ENCODE data around the gene THSD4. TPM values are rescaled to one million over a fixed set of nuclear protein-coding genes. Genes with fewer than 3 reads are reported as not detected.
A peak's percentile ranks its signal among the peaks of the same experiment; 100 is the strongest.

Gene THSD4
- total and polyA plus RNA-seq, 2 of the 8 experiments (the other 6 are each of a cell fraction or from before 2014, with no cell fraction given) = 2.5 to 6.2 TPM

GRCh38 chr15:71610728-71611552, 495.7 kb downstream of the THSD4 start:
- WGBS, 2 experiments (ENCODE audit: extremely low coverage in 1 of 2, insufficient coverage in 1 of 2, insufficient read length in 1 of 2, insufficient replicate concordance in 2 of 2, low coverage in 1 of 2, low lambda C conversion rate in 2 of 2, missing lambda C conversion rate in 1 of 2) = 77% methylated on average over 6 of the region's 6 CpGs; no CpG with 5 or more reads in 1 of the 2 experiments
- Histone ChIP-seq H3K18ac (ENCODE audit: extremely low read depth, low read length) (peak overlapping the region; percentile 72), H4K91ac (replicated peaks; ENCODE audit: insufficient read length, low read length) (peak overlapping the region; percentile 67), H3K36me3 (ENCODE audit: control insufficient read depth in 2 of 4, insufficient read depth in 4 of 4, low read length in 3 of 4) (no peaks in the 10 kb centered on the region), H2BK15ac (ENCODE audit: low read length) (no peak overlapping the region), H2BK120ac (replicated peaks; ENCODE audit: low read depth, low read length) (peak overlapping the region; percentile 67), H2BK20ac (ENCODE audit: low read length) (0 out of 2 replicates have a peak overlapping the region, but pooled peaks have one; percentile 82), H3K4ac (replicated peaks; ENCODE audit: insufficient read length, low read depth, low read length) (peak overlapping the region; percentile 58), H2AFZ (ENCODE audit: low read length) (no peak overlapping the region), H4K5ac (ENCODE audit: insufficient read length, low read depth, low read length) (no peak overlapping the region), H3K27ac (ENCODE audit: low read depth, low read length) (no peak overlapping the region), H3K79me1 (ENCODE audit: low read depth, low read length) (no peaks in the 10 kb centered on the region), H3K23ac (ENCODE audit: insufficient read length) (no peak overlapping the region), H3K27me3 (replicated peaks in 1 of 4; ENCODE audit: control insufficient read depth in 3 of 4, extremely low read depth in 1 of 4, insufficient read depth in 3 of 4, low read length in 3 of 4) (no peaks in the 10 kb centered on the region), H3K4me1 (replicated peaks in 1 of 4; ENCODE audit: control insufficient read depth in 3 of 4, insufficient read depth in 4 of 4, low read length in 3 of 4) (peaks cover 4 to 20% (median 11%) of the 10 kb centered on the region in 4 experiments; a peak in 6 of 7 replicates), H3K4me3 (ENCODE audit: extremely low read depth in 1 of 4, insufficient read depth in 2 of 4, low read depth in 3 of 4, low read length in 4 of 4) (peak overlapping the region in 1 of 4 experiments; percentile 15; a peak in 1 of 8 replicates), H2AK5ac (ENCODE audit: low read depth, low read length) (no peak overlapping the region), H3K56ac (replicated peaks; ENCODE audit: insufficient read length, low read depth, low read length) (no peak overlapping the region), H3K9me3 (ENCODE audit: insufficient read depth in 2 of 2, low read depth in 1 of 2, low read length in 1 of 2) (no peaks in the 10 kb centered on the region), H3K9ac (replicated peaks in 1 of 4; ENCODE audit: extremely low read depth in 1 of 4, low read depth in 3 of 4, low read length in 3 of 4) (no peak overlapping the region), H3K79me2 (ENCODE audit: control insufficient read depth in 1 of 2, insufficient read depth in 2 of 2, low read length in 2 of 2) (no peaks in the 10 kb centered on the region), H3K14ac (ENCODE audit: insufficient read length) (no peak overlapping the region), H2BK12ac (ENCODE audit: low read depth, low read length) (0 out of 2 replicates have a peak overlapping the region, but pooled peaks have one; percentile 7), H4K8ac (ENCODE audit: extremely low read depth, insufficient read depth, low read length) (no peak overlapping the region), H3K4me2 (ENCODE audit: insufficient read depth in 1 of 2, low read depth in 2 of 2, low read length in 2 of 2) (peak overlapping the region; percentile 48 to 49; a peak in 3 of 4 replicates), H4K20me1 (replicated peaks in 1 of 2; ENCODE audit: control insufficient read depth in 1 of 2, insufficient read depth in 2 of 2, low read length in 2 of 2) (no peaks in the 10 kb centered on the region), H2BK5ac (ENCODE audit: low read depth, low read length) (peak overlapping the region; percentile 68; the same call in 1 of the 2 replicates), H3K23me2 (ENCODE audit: low read depth, low read length) (no peaks in the 10 kb centered on the region)
- DNase-seq (ENCODE audit: low read depth in 1 of 2, low spot score in 2 of 2) (no peak), FAIRE-seq (no peak)
- no peak for TF ChIP-seq SRF (IDR thresholded peaks at IDR 0.05; ENCODE audit: low read depth, low read length)
- no peak for TF ChIP-seq KDM1A (IDR thresholded peaks at IDR 0.05; ENCODE audit: borderline replicate concordance, low read length)
- peak; percentile 22 for TF ChIP-seq ASH2L (IDR thresholded peaks at IDR 0.05; ENCODE audit: low read length)
- POLR2A ChIA-PET (ENCODE audit: partially characterized antibody) = no interaction called here
- CTCF ChIA-PET (ENCODE audit: partially characterized antibody) = no interaction called here

Data from H1 (cell line).